VCaP (cell line): Measurements from ENCODE around the gene BAIAP2L1.

ENCODE experiments used
- H3K27ac ChIP-seq: fragments of 450-650 bp; 2 replicates; pipeline ENCODE4 v1.5.1; 2017
- CTCF ChIP-seq: fragments of 450-650 bp; conservative IDR thresholded peaks from 2 replicates; pipeline ENCODE4 v1.5.1; 2017; ENCODE audit warnings: mild to moderate bottlenecking, moderate library complexity

BAIAP2L1 gene

DNA sequence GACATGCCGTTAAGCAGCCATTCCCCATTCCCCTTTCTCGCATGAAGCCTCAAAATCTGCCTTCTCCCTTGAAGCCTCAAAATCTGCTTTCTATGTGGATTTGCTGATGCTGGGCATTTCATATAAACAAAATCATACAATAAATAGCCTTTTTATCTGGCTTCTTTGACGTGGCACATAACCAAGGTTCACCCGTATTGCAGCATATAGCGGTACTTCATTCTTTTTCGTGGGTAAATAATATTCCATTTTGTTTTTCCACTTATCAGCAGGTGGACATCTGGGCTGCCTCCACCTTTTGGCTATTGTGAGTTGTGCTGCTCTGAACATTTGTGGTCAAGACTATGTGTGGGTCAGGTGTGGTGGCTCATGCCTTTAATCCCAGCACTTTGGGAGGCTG, 62.4 kb downstream of the BAIAP2L1 start:
- TF ChIP-seq CTCF = no peak

GRCh38 chr7:98335411-98335977, 65.4 kb downstream of the BAIAP2L1 start:
- TF ChIP-seq CTCF = no peak
- no peak overlapping the region for H3K27ac ChIP-seq

More for the DNA sequence above, 62.4 kb downstream of the BAIAP2L1 start:
- H3K27ac ChIP-seq = no peak overlapping the region

DNA sequence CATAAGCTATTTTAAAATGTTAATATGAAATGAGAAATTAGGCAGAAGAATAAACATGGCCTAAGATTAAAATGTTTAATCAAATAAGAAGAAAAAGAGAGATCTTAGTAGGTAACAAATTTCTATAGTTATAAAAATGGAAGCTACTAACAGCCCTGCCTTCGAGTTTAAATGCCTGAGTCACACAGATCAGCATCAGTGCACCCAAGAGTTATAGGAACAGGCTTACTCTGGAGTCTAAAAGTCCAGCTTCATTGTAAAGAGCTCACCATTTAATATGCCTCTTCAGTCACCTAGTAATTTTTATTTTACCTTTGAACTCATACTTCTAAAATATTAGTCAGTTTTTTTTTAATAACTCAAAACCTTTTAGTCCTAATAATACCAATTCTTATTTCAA, 66.8 kb downstream of the BAIAP2L1 start:
- H3K27ac ChIP-seq = no peak overlapping the region
- TF ChIP-seq CTCF = no peak

GRCh38 chr7:98330926-98331529, 69.9 kb downstream of the BAIAP2L1 start:
- no peak for TF ChIP-seq CTCF
- H3K27ac ChIP-seq = no peak overlapping the region

- no peak for TF ChIP-seq CTCF
- H3K27ac ChIP-seq = no peak overlapping the region
Measured at GRCh38 chr7:98329791-98330373, 71.0 kb downstream of the BAIAP2L1 start.

- no peak for TF ChIP-seq CTCF
- H3K27ac ChIP-seq = no peak overlapping the region
Measured at GRCh38 chr7:98329100-98329790, 71.6 kb downstream of the BAIAP2L1 start.

DNA sequence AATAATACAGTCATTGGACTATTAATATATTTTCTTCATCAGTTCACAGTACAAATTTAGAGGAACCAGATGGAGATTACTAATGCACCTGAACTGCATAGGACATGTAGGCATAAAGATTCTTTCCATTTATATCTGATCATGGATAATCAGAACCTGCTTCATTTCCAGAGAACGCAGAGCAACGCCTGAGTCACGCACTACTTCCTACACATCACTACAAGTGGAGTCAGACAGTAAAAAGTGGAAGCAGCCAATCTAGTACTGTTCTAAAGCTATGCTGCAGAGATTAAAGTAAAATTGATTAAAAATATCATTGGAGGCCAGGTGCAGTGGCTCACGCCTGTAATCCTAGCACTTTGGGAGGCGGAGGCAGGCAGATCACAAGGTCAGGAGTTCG, 76.1 kb downstream of the BAIAP2L1 start:
- no peak overlapping the region for H3K27ac ChIP-seq
- no peak for TF ChIP-seq CTCF
